ENCODE data around the gene PLCH1. TPM values are rescaled to one million over a fixed set of nuclear protein-coding genes. Genes with fewer than 3 reads are reported as not detected.

Gene PLCH1
- total RNA-seq, 1 donor from 2014 or later, result 7.6 TPM

DNA sequence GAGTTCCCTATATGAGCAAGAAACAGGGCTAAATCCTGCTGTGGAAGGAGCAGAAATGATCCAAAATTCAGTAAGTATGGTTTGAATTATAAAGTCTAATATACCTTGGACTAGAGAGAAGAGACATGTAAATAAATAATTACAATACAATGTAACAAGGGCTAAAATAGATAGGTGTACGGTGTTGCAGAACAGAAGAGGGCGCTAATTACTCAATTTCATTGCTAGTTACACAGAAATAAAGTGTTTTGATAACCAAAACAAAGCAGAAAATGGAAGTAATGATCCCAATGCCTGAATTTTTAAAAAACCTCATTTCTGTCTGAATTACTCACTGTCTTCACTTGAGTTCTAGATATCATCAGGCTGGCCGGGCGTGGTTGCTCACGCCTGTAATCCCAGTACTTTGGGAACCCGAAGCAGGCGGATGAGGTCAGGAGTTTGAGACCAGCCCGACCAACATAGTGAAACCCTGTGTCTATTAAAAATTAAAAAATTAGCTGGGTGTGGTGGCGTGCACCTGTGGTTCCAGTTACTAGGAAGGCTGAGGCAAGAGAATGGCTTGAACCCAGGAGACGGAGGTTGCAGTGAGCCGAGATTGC is 8.3 kb upstream of the PLCH1 start:
- Mint-ChIP-seq H3K27ac (no peak overlapping the region), H3K9me3 (no peaks in the 10 kb centered on the region), H3K4me3 (no peak overlapping the region), H3K4me1 (ENCODE audit: unreplicated experiment) (peaks cover 12% of the 10 kb centered on the region), H3K27me3 (no peaks in the 10 kb centered on the region), H3K36me3 (no peaks in the 10 kb centered on the region)
- TF ChIP-seq, protein P1, sequence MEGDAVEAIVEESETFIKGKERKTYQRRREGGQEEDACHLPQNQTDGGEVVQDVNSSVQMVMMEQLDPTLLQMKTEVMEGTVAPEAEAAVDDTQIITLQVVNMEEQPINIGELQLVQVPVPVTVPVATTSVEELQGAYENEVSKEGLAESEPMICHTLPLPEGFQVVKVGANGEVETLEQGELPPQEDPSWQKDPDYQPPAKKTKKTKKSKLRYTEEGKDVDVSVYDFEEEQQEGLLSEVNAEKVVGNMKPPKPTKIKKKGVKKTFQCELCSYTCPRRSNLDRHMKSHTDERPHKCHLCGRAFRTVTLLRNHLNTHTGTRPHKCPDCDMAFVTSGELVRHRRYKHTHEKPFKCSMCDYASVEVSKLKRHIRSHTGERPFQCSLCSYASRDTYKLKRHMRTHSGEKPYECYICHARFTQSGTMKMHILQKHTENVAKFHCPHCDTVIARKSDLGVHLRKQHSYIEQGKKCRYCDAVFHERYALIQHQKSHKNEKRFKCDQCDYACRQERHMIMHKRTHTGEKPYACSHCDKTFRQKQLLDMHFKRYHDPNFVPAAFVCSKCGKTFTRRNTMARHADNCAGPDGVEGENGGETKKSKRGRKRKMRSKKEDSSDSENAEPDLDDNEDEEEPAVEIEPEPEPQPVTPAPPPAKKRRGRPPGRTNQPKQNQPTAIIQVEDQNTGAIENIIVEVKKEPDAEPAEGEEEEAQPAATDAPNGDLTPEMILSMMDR (conservative IDR thresholded peaks at IDR 0.05), result peak; percentile 60
- no peak for DNase-seq (ENCODE audit: extremely low spot score, unreplicated experiment)

DNA sequence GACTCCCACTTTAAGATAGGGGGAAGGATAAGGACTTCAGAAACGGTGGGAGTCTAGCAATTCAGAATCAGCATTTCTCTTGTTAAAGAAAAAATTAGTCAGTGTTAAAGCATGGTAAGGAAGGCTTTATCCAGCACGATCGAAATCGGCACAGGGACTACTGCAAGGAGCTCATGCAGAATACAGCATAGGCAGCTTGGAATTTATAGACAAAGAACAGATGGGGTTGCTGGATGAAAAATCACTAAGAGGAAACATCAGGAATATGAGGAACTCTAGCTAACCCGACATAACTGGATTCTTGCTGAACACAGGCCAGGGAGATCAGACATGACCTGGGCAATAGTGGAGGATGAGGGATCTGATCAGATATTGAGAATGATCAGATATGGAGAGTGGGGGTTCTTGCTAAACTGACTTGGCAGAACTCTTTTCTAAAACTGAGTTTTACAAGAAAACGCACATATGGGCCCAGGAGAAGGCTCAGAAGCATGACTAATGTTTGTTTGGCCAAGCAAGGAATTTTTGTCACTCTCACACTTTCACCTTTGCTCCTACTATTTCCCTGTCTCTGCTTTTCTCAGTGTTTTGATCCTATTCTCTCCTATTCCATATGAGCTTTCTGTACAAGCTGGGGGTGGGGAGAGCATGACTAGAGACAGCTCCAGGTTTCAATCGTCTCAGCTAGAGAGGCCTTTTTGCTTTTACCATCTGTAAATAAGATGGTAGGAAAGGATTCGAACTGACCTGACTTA is 3.9 kb upstream of the PLCH1 start:
- H3K9me3 Mint-ChIP-seq, result no peaks in the 10 kb centered on the region
- TF ChIP-seq, protein P1 (conservative IDR thresholded peaks at IDR 0.05), result no peak
- H3K4me3 Mint-ChIP-seq, result peak overlapping the region; percentile 0
- no peak overlapping the region for H3K27ac Mint-ChIP-seq
- H3K36me3 Mint-ChIP-seq, result no peaks in the 10 kb centered on the region
- peaks cover 44% of the 10 kb centered on the region for H3K4me1 Mint-ChIP-seq (ENCODE audit: unreplicated experiment)
- DNase-seq (ENCODE audit: extremely low spot score, unreplicated experiment), result no peak
- H3K27me3 Mint-ChIP-seq, result peaks cover 8% of the 10 kb centered on the region

DNA sequence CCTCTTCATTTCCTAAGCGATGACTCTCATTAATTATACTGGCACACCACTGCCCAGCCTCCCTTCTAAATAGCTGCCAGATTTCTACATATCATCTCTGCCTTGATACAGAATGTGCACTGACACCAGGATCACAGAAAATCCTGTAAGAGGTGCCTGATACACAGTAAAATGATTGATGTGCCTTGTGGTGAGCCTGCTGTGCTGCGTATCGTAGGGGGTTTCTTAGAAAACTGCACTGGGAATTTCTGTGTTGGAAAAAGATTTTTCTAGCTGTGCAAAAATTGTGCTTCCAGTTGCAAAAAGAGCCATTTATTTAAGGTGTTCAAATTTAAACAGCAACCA is 3.0 kb upstream of the PLCH1 start:
- peak overlapping the region; percentile 48 for H3K27ac Mint-ChIP-seq
- H3K36me3 Mint-ChIP-seq, result no peaks in the 10 kb centered on the region
- TF ChIP-seq, protein P1 (conservative IDR thresholded peaks at IDR 0.05), result no peak
- peaks cover 8% of the 10 kb centered on the region for H3K27me3 Mint-ChIP-seq
- peak overlapping the region; percentile 60 for H3K4me3 Mint-ChIP-seq
- H3K4me1 Mint-ChIP-seq (ENCODE audit: unreplicated experiment), result peaks cover 50% of the 10 kb centered on the region
- no peak for DNase-seq (ENCODE audit: extremely low spot score, unreplicated experiment)
- no peaks in the 10 kb centered on the region for H3K9me3 Mint-ChIP-seq

DNA sequence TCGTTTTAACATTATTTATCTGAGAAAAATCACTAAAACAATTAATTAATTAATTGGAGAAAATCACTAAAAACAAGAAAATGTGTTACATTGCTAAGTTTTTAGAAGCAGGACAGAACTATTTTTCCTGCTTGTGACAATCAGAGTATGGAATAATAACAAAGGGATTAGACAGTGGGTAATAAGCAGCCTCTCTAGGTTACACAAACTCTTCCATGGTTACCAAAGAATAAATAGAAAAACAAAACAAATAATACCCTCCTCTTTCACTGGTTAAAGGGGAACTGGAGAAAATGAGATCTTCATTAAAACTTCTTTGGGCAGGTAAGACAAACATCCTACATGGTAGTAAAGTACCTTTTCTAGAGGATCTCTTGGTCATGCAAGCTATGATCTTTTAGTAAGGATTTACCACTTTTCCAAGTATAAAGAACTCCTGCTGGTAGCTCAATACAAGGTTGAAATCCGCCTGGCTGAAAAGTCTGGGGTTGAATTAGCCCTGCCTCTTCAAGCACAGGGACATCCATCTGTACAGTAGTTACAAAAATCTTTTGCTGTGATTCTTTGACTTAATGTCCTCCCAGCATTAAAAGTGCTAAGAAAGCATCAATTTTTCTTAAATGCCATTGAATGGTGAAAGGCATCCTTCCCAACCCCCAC is 2.5 kb upstream of the PLCH1 start:
- peaks cover 8% of the 10 kb centered on the region for H3K27me3 Mint-ChIP-seq
- H3K9me3 Mint-ChIP-seq, result no peaks in the 10 kb centered on the region
- peaks cover 55% of the 10 kb centered on the region for H3K4me1 Mint-ChIP-seq (ENCODE audit: unreplicated experiment)
- no peak for DNase-seq (ENCODE audit: extremely low spot score, unreplicated experiment)
- H3K4me3 Mint-ChIP-seq, result peak overlapping the region; percentile 60
- peak overlapping the region; percentile 48 for H3K27ac Mint-ChIP-seq
- TF ChIP-seq, protein P1 (conservative IDR thresholded peaks at IDR 0.05), result no peak
- H3K36me3 Mint-ChIP-seq, result no peaks in the 10 kb centered on the region

DNA sequence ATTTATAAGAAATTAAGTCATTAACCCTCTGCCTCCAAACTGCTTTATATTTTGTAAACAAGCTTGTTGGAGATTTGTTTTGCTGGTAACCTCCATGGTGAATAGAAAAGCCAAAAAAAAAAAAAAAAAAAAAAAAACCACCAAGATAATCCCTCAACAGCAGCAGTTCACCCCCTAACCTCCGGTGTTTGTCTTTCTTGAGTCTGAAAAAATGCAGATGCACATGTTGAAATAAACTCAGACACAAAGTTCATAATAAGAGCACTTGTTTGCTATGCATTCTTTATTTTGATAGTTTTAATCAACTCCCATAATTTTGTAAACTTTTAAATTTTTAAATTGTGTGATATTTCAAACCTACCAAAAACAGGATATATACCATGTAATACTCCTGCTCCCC is 1.8 kb upstream of the PLCH1 start:
- Mint-ChIP-seq H3K36me3 (no peaks in the 10 kb centered on the region), H3K27me3 (peaks cover 8% of the 10 kb centered on the region), H3K4me3 (peak overlapping the region; percentile 58), H3K4me1 (ENCODE audit: unreplicated experiment) (peaks cover 58% of the 10 kb centered on the region), H3K27ac (no peak overlapping the region), H3K9me3 (no peaks in the 10 kb centered on the region)
- TF ChIP-seq, protein P1 (conservative IDR thresholded peaks at IDR 0.05), result no peak
- DNase-seq (ENCODE audit: extremely low spot score, unreplicated experiment), result no peak
